ENCODE data around the gene SRXN1.

GRCh38 chr20:653110-653589 lies at the start of gene SRXN1:
- TF ChIP-seq RAD21 (conservative IDR thresholded peaks at IDR 0.05) (peak; percentile 75), CTCF (IDR thresholded peaks at IDR 0.05; ENCODE audit: poor library complexity, severe bottlenecking) (peak; percentile 88), SMC3 (conservative IDR thresholded peaks at IDR 0.05; ENCODE audit: poor library complexity) (peak; percentile 84), EP300 (conservative IDR thresholded peaks at IDR 0.05; ENCODE audit: poor library complexity, severe bottlenecking) (peak; percentile 12), EZH2 (IDR thresholded peaks at IDR 0.05; ENCODE audit: borderline replicate concordance, insufficient read depth, low read length, poor library complexity, severe bottlenecking) (no peak), TAF1 (IDR thresholded peaks at IDR 0.05; ENCODE audit: low read depth) (no peak), MXI1 (conservative IDR thresholded peaks at IDR 0.05; ENCODE audit: poor library complexity, severe bottlenecking) (peak; percentile 56)
